H7 (cell line): Measurements from ENCODE around the gene TAF4. TPM values are rescaled to one million over a fixed set of nuclear protein-coding genes. Genes with fewer than 3 reads are reported as not detected.
"Not testable (repeated sequence)": the region's sequence is repeated elsewhere in the genome, so short reads cannot be mapped to it uniquely, and the experiment has no call there.

Experiments used
- DNase-seq: peaks from one replicate; pipeline ENCODE4 v3.0.0; 2012
- H3K27me3 ChIP-seq: 2 replicates; pipeline ENCODE4 v1.6.0; 2011; ENCODE audit warnings: mild to moderate bottlenecking, low read length; ENCODE audit not compliant: control insufficient read depth, insufficient read depth
- H3K36me3 ChIP-seq: replicated peaks from 2 replicates; pipeline ENCODE4 v1.5.1; 2011; ENCODE audit warnings: low read length; ENCODE audit not compliant: control insufficient read depth, insufficient read depth
- H3K4me3 ChIP-seq: 2 replicates; pipeline ENCODE4 v1.5.1; 2011; ENCODE audit warnings: low read depth, mild to moderate bottlenecking, control low read depth, low read length, moderate library complexity; ENCODE audit not compliant: insufficient read depth
- total RNA-seq: library from RNA; depleted of rRNA; stranded (reverse); fragments of >200 nt; shearing (Covaris generic); gene quantifications from 2 replicates; pipeline ENCODE4 v1.2.3, GENCODE V29; 2014

TAF4 gene
- total RNA-seq, 1 experiment from 2014 or later: 8.0 TPM

GRCh38 chr20:61953037-61954021 is 112.4 kb downstream of the TAF4 start:
- no peak for DNase-seq
- H3K4me3 ChIP-seq: no peak overlapping the region
- H3K27me3 ChIP-seq: no peaks in the 10 kb centered on the region
- H3K36me3 ChIP-seq: no peaks in the 10 kb centered on the region

- Histone ChIP-seq H3K4me3 (no peak overlapping the region), H3K36me3 (no peaks in the 10 kb centered on the region), H3K27me3 (no peaks in the 10 kb centered on the region)
- peak; percentile 93 for DNase-seq
Measured at GRCh38 chr20:61951695-61952533, 113.8 kb downstream of the TAF4 start.

GRCh38 chr20:61950641-61951071 is 115.0 kb downstream of the TAF4 start:
- Histone ChIP-seq H3K4me3 (no peak overlapping the region), H3K36me3 (no peaks in the 10 kb centered on the region), H3K27me3 (no peaks in the 10 kb centered on the region)
- peak; percentile 78 for DNase-seq

GRCh38 chr20:61949714-61950640 is 115.7 kb downstream of the TAF4 start:
- DNase-seq: no peak
- Histone ChIP-seq H3K36me3 (no peaks in the 10 kb centered on the region), H3K27me3 (no peaks in the 10 kb centered on the region), H3K4me3 (no peak overlapping the region)

- no peaks in the 10 kb centered on the region for H3K36me3 ChIP-seq
- H3K27me3 ChIP-seq: no peaks in the 10 kb centered on the region
- H3K4me3 ChIP-seq: no peak overlapping the region
- DNase-seq: no peak
Measured at GRCh38 chr20:61949363-61949713, 116.3 kb downstream of the TAF4 start.

GRCh38 chr20:61948586-61949362 is 116.9 kb downstream of the TAF4 start:
- H3K27me3 ChIP-seq: no peaks in the 10 kb centered on the region
- DNase-seq: no peak
- no peak overlapping the region for H3K4me3 ChIP-seq
- H3K36me3 ChIP-seq: no peaks in the 10 kb centered on the region

- DNase-seq, H3K4me3 ChIP-seq, H3K27me3 ChIP-seq, H3K36me3 ChIP-seq: not testable (repeated sequence)
Measured at GRCh38 chr20:61948056-61948455, 117.6 kb downstream of the TAF4 start.

GRCh38 chr20:61945495-61945894 is 120.2 kb downstream of the TAF4 start:
- not testable (repeated sequence) for H3K36me3 ChIP-seq, H3K4me3 ChIP-seq, DNase-seq, H3K27me3 ChIP-seq

- not testable (repeated sequence) for H3K36me3 ChIP-seq, DNase-seq, H3K27me3 ChIP-seq, H3K4me3 ChIP-seq
Measured at GRCh38 chr20:61944967-61945366, 120.7 kb downstream of the TAF4 start.

- Histone ChIP-seq H3K4me3 (no peak overlapping the region), H3K36me3 (no peaks in the 10 kb centered on the region), H3K27me3 (no peaks in the 10 kb centered on the region)
- no peak for DNase-seq
Measured at GRCh38 chr20:61942526-61942925, 123.2 kb downstream of the TAF4 start.

GRCh38 chr20:61941721-61942405 is 123.8 kb downstream of the TAF4 start:
- no peak for DNase-seq
- no peaks in the 10 kb centered on the region for H3K27me3 ChIP-seq
- no peak overlapping the region for H3K4me3 ChIP-seq
- H3K36me3 ChIP-seq: no peaks in the 10 kb centered on the region

GRCh38 chr20:61940976-61941720 is 124.5 kb downstream of the TAF4 start:
- no peak for DNase-seq
- Histone ChIP-seq H3K4me3 (no peak overlapping the region), H3K36me3 (no peaks in the 10 kb centered on the region), H3K27me3 (no peaks in the 10 kb centered on the region)
